ENCODE data around the gene TTC9C.
"Not testable (repeated sequence)": the region's sequence is repeated elsewhere in the genome, so short reads cannot be mapped to it uniquely, and the experiment has no call there.

The TTC9C gene

DNA sequence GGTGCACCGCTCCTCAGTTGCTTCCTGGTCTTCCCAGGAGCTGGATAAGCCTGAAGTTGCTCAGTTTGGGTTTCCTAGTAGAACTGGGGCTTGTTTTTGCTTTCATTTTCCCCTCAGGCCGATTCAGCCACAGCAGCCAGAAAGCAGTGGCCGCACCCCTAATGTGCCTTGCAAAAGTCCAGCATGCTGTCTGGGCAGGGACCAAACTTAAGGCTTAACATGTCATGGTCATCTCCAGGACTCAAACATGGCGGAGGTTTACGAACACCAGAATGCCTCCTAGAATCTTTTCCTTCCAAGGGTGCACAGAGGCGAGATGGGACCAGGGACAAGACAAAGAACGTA lies 18.3 kb upstream of the TTC9C start:
- peak; percentile 21 for DNase-seq

DNA sequence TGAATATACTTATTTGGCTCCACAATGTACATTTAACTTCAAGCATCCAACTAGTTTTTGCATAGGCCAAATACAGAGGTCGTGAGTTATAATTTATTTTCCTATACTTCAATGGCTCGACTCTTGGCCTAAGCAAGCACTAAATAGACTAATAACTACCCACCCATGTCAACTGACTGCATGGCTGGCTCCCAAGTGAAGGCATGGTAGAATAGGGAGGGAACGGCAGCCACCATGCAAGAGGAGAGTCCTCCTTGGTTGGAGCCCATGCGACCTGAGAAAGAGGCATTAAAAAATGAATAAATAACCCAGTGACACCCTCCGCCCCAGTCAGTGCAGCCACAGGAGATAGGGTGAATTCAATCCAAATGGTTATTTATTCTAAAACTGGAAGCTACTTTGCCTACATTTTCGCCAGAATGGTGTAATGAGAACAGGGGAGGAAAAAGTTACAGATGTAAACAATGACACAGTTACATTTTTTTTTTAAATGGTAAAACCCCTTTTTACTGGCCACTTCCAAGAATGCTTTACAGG lies 15.9 kb upstream of the TTC9C start:
- no peak for DNase-seq

DNA sequence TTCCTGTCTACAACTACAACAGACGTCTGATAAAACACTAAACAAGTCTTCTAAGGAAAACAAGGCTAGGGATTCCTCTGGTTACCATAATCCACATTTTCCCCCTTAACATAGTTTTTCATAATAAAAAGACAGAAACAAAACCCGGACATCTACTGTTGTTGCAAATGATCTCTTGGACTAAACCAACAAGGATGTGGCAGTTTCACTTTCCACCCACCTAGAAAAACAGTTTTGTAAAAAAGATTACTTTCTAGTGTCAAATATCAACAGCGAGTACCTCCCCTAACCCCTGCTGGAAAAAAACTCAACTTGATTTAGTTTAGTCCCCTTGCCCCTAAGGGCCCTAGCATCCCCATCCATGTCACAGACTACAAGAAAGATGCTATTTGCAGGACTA lies 15.4 kb upstream of the TTC9C start:
- no peak for DNase-seq

DNA sequence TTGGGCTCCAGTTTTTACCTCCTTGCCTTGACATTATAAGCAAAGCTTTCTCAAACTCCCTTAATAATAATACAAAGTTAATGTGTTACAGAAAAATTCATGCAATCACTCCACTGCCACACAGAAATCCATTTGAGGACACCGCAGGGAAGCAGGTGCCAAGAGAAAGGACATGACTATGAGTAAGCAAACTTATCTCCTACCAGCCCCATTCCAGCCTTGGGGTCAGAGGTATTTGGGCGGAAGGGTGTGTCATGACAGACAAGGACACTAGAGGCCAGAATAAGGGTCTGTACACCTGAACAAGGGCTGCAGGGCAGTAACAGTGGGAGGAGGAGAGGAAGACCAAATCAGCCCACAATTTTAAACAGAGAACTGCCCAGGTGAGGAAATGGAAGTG lies 14.9 kb upstream of the TTC9C start:
- DNase-seq = no peak

DNA sequence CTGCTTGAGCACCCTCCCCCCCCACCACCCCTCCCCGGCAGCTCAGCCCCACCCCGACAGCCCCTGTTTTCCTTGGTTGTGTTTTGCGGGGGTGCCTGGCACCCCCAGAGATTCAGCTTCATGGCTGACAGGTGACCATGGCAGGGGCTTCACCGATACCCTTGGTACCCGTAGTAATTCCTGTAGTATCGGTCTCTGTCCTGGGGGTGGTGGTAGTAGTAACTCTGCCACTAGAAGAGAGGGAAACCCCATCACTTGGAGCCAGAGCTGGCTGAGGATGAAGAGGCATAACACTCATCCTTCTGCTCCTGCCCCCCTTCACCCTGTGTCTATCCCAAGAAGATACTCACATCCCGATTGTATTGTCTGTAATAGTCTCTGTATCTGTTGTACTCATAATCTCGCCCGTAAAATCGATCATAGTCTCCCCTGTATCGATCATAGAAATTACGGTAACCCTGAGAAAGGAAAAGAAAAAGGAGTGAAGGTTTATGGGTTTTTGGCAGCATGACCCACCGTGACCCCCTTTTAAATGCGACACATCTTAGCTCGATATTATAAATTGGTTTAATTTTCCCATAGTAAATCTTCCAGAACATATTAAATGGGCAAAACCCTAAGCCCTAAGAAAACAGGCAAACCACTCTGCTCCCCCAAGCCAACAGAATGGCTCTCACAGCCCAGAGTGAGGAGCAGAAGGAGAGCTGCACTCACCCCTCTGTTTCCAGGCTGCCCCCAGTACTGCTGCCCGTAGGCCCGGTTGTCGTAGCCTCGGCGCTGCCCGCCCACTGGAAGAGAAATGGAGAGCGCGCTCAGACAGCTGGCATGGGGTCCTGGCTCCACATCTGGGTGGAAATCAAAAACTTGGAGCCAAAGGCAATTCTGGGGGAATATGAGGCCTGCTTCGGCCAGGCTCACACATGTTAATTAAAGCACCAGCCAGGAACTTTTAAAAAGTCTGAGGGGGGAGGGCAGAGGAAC lies 12.8 kb upstream of the TTC9C start:
- DNase-seq = no peak

DNA sequence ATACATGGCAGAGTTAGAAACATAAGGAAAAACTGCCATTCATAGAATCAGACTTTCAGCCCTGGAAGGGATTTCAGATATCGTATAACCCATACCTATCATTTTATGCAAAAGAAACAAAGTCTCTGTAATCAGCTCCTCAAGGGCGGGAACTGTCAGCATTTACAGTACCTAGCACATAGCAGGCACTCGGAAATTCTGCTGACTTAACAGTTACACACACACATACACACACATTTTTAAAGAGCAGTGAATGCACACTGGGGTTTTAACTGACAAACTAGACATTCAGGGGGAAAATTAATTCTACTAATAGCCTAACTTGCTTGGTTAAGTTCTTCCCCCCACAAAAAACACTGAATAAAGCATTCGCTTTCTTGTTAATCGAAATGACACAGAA lies 12.1 kb upstream of the TTC9C start:
- no peak for DNase-seq

DNA sequence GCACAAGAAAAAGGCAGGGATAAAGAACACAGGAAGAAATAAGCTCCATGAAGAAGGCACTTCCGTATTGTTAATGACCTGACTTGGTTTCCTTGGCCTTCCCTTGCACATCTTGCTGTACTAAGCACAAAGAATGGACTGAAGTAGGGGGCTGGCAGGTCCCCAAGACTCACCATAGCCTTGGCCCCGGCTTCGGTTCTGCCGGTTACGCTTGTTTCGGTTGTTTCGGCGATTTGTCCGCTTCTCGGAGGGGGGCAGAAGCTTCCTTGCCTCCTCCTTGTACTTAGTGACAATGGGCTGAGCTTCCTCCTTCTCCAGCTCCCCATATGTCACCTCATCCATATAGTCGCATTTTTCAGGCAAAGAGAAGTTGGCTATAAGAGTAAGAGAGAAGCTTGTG lies 11.5 kb upstream of the TTC9C start:
- DNase-seq = no peak

DNA sequence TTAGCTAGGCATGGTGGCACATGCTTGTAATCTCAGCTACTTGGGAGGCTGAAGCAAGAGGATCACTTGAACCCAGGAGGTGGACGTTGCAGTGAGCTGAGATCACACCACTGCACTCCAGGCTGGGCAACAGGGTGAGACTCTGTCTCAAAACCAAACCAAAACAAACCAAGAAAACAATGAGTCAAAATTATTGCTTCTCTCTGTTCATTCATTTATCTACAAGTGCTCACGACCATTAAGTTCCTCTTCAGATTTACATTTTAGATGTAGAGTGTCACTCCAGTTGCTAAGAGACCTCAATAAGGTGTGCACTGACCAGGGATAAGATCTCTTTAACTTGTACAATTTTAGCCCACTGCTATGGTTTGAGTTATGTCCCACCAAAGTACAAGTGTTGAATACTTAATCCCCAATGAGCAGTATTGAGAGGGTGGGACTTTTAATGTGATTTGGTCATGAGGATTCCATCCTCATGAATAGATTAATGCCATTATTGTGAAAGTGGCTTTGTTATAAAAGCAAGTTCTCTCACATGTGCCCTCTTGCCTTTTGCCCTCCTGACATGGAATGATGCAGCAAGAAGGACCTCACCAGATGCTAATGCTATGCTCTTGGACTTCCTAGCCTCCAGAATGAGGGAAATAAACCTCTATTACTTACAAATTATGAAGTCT lies 8.8 kb upstream of the TTC9C start:
- no peak for DNase-seq

DNA sequence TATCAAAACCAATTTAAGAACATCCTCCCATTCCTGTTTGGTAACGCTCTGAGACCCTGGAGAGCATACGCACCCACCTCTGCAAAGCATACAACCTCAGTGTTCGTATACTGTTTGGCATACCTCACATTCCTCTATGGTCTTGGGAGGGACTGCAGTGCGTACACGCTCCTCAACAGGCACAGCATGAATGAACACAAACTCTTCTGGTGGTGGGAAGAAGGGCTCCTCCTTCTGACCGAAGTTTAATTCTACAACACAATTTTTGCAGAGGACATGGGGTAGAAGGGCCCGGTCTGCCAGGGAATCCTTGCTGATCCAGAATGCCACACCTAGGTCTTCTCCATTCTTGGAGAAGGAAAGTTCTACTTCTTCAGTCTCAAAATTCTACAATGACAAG lies 6.3 kb upstream of the TTC9C start:
- no peak for DNase-seq

DNA sequence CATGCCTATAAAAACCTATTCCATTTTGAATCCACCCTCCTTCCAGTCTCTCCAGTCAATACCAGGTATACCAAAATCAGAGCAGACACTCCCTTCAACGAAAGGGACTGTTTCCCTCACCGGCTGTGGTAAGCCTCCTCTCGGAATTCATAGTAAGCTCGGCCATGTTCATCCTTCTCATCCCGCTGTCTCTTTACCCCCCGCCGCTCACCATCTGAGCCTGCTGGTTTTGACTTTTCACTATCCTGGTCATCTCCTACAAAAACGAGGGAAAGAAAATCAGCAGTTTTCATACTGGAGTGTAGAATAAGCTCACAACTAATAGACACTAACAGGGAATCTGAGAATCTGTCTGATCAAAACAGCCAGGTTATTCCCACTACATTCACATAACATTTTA lies 4.1 kb upstream of the TTC9C start:
- DNase-seq = no peak

DNA sequence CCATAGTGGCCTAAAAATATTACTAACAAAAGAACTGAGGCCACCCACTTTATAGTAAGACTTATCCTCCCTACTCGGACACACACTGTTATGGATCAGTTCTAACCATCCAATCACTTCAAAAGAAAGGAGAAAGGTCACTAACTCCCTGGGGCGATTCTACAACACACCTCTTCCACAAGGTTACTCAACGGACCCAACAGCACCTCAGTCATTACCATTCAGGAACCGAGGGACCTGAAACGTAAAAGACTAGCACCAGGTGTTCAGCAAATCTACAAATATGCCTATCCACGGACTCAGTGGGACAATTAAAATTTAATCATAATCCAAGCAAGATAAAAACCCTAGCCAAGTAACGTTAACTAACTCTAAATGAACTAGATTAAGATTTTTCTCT lies 2.6 kb upstream of the TTC9C start:
- no peak for DNase-seq

DNA sequence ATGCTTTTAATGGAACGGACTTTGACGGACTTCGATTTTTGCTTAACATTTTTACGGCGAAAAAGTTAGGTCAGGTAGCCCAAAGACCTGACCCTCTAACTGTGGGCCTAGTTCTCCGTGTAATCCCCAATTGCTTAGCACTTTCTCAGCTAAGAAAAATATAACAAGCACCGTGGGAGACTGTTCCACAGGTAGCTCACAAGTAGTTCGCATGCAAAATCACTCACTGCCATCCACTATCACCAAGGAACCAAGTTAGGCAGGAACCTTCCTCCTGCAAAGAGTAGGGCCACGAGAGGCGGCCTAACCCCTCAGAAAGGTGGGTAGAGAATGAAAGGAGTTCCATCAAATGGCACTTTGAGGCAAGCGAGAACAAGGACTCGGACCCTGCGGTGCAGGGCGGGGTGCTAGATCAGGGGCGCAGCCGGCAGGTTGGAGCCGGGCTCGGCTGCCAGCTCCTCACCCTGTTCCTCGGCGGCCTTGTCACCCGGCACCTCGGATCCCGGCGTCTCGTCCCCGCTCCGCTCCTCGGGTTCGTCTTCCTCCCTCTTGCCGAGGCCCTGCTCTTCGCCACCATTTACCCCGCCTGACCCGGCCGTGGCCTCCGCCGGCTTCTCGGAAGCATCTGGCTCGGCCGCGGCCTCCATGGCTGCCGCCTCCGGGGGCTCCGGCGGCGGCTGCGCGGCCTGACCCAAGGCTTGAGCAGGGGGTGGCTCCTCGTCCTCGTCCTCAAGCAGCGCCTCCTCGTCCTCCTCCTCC lies 2.0 kb upstream of the TTC9C start:
- DNase-seq = peak; percentile 36

DNA sequence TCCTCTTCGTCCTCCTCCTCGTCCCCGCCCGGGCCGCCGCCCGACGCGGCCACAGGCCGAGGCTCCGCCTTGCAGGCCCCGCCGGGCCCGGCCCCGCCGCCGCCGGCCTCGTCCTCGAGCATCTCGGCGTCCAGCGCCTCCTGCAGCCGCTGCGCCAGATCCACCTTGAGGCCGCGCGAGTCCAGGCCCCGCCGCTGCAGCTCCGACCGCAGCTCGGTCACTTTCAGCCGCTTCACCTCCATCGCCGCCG lies 1.4 kb upstream of the TTC9C start:
- no peak for DNase-seq

DNA sequence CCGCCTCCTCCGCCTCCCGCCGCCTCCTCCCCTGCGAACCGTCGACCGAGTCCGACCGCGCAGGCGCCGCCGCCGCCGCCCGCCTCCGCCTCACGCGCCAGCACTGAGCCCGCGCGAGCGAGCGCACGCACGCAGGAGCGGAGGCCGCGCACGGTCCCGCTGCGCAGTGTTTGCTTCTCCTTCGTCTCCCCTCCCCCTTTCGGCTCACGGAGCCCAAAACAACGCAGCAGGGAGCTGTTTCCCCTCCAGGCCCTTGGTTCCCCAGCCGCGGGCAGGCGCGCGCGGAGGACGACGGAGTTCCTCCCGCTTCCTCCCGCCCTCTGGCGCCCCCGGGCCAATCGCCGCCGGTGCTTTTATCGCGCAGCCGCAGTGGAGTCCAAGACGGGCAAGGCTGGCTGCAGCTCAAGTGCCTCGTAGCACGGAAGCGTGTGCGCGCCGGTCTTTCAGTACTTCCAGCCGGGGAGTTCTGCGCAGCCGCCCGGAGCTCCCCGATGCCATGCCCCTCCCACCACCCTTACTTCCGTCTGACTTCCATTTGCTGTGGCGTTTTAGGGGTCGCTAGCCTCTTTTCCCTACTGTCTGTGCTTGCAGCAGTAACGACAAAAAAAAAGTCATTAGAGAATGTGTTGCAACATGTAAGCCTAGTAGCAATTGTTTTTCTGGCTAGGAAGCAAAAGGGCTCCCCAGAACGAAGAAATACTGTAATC lies 968 bp upstream of the TTC9C start, which contains the start of gene HNRNPUL2:
HNRNPUL2 (minus strand) TSS at position 293 of the 707 bp plus-strand sequence. CDS start 301 bp downstream, outside the sequence.
- DNase-seq = peak; percentile 98

DNA sequence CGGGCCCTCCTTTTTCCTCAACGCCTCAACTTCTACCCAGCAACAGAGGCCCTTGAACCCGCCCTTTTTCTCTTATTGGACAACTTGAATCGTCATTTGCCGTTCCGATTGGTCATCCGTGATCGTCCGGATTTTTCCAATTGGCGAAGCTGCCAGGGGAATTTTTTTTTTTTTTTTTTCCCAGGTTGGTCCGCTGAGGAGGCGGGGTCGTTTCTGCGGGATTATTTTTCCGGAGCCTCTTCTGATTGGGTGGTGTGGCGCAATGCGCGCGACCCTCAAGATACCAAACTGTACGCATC lies 465 bp upstream of the TTC9C start:
- DNase-seq = peak; percentile 68

DNA sequence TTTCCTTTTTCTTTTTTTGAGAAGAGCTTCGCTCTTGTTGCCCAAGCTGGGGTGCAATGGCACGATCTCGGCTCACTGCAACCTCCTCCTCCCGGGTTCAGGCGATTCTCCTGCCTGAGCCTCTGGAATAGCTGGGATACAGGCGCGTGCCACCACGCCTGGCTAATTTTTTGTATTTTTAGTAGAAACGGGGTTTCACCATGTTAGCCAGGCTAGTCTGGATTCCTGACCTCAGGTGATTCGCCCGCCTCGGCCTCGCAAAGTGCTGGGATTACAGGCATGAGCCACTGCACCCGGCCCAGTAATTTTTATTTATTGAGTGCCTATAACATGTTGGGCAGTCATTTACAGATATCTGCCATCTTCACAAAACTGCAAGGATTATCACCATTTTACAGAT lies 1.8 kb downstream of the TTC9C start:
- not testable (repeated sequence) for DNase-seq

DNA sequence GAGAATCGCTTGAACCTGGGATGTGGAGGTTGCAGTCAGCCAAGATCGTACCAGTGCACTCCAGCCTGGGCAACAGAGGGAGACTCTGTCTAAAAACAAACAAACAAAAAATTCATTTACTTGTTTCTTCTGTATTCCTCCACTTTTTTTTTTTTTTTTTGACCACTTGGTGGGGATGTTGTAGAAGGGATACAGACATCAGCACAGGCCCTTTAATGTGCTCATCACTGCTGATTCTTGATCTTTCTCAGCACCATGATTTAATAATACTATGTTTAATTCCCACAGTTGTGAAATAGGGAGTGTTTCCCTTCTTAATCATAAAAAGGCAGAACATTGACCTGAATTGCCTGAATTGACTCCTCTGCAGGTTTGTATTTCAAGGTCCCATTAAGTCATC lies 4.5 kb downstream of the TTC9C start:
- no peak for DNase-seq

DNA sequence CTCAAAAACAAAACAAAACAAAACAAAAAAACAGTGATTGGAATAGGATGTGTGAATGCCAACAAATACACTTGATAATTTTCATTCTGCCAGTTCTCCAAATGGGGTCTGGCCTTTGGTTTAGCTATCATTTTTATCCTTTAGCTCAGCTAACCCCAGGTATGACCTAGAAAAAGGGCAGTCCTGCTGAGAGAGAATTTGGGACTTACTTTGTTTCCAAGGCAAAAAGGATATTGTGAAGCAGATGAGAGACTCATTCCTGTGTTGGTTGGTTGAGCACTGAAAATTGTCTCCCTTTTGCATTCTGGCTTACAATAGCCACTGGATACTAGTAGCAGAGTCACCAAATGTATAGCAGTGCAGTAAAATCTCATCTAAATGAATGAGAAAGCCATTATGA lies 8.9 kb downstream of the TTC9C start:
- no peak for DNase-seq

DNA sequence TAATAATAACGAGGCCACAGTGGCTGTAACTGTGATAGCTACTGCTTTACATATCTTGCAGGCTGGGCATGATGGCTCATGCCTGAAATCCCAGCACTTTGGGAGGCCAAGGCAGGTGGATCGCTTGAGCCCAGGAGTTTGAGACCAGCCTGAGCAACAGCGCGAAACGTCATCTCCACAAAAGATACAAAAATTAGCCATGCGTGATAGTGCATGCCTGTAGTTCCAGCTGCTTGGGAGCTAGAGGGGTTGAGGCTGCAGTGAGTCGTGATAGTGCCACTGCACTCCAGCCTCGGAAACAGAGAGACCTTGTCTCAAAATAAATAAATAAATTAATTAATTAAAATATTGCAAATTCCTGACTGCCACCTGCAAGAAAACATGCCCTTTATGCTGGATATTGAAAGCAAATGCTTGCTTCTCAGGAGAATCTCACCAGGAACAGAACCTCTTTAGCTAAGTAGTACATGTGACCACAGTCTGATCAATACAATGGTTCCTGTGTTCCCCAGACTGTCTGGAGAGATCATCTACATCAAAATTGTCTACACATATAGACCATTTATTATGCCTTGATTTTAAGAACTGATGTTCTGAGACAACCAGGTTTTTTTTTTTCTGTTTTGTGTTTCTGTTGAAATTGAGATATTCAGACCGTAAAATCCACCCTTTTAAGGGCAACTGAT lies 19.3 kb downstream of the TTC9C start:
- DNase-seq = no peak

DNA sequence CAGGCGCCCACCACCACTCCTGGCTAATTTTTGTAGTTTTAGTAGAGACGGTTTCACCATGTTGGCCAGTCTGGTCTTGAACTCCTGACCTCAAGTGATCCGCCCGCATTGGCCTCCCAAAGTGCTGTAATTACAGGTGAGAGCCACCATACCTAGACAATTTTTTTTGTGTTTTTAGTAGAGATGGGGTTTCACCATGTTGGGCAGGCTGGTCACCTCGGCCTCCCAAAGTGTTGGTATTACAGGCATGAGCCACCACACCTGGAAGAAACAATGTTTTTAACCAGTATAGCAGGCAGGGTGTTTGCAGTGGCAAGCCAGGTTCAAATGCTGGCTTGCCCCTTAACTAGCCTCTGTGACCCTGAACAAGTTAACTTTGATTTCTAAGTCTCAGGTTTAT lies 21.6 kb downstream of the TTC9C start:
- DNase-seq = not testable (repeated sequence)

DNA sequence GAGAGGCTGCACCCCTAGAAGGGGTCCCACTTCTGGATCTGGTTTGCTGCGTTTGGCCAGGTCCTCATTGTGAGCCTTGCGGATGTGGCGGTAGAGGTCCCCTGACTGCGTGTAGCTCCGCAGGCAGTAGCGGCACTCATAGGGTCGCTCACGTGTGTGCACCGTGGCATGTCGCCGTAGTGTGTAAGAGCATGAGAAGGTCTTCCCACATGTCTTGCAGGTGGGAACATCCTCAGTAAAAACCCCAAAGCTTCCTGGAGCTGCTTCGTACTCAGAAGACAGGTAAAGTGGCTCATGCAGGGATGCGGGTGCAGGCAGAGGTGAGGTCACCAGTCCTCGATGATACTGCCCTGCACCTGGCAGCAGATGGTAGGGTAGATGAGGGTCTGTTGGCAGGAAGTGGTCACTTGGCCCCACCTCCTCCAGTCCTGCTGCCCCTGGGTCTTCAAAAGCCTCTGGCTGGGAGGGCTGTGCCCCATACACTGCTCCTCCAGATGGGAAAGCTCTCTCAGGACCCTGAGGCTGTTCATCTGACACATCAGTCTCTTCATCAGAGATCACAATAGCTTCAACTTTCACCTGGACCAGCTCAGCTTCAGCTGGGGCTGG lies 24.0 kb downstream of the TTC9C start:
- DNase-seq = no peak

Data from stimulated activated CD4-positive, alpha-beta T cell treated with anti-CD3 and anti-CD28 coated beads, Interleukin-4, amount 100 ng/mL, for 1 hour (primary cell).